PFSK-1 (cell line): ENCODE results near the gene ZFP1. TPM values are rescaled to one million over a fixed set of nuclear protein-coding genes. Genes with fewer than 3 reads are reported as not detected.

Experiments
- FOXP2 ChIP-seq: optimal IDR thresholded peaks from 2 replicates; pipeline ENCODE3; 2011; ENCODE audit warnings: borderline replicate concordance, control low read depth, inconsistent platforms; ENCODE audit not compliant: insufficient read depth; ENCODE audit errors: extremely low read length, extremely low read depth
- POLR2AphosphoS5 ChIP-seq: IDR thresholded peaks from 2 replicates; pipeline ENCODE4 v1.6.1; 2012; ENCODE audit warnings: low read depth, mild to moderate bottlenecking, control low read depth, low read length, moderate library complexity
- SIN3A ChIP-seq: IDR thresholded peaks from 2 replicates; pipeline ENCODE4 v1.6.1; 2012; ENCODE audit warnings: mild to moderate bottlenecking, low read length, moderate library complexity, borderline replicate concordance; ENCODE audit not compliant: insufficient read depth
- TAF1 ChIP-seq: IDR thresholded peaks from 2 replicates; pipeline ENCODE4 v1.6.1; 2012; ENCODE audit warnings: low read length, control low read depth, borderline replicate concordance; ENCODE audit not compliant: insufficient read depth
- polyA plus RNA-seq: library from polyadenylated mRNA; unstranded; fragments of >200 nt; gene quantifications from one replicate; pipeline ENCODE4 v1.2.1, GENCODE V29; 2012; ENCODE audit warnings: low read depth, missing spikeins; ENCODE audit not compliant: insufficient read length
- TF ChIP-seq, protein P1 (sequence below), 2 experiments: IDR thresholded peaks; 2 replicates each; pipeline versions ENCODE4 v1.6.1 to v1.8.0; 2011 to 2012; ENCODE audit warnings: low read depth in 2 of 2, low read length in 2 of 2, control low read depth in 1 of 2, inconsistent platforms in 1 of 2, mild to moderate bottlenecking in 1 of 2, moderate library complexity in 1 of 2; ENCODE audit not compliant: insufficient read depth in 1 of 2

ZFP1 gene
- 9.9 TPM for polyA plus RNA-seq

GRCh38 chr16:75148311-75149195 is at the start of gene ZFP1:
Gene ZFP1, plus strand, starts transcription at chr16:75148524. Its CDS starts 4,428 bp downstream, at chr16:75152952.
- TF ChIP-seq FOXP2 (peak; percentile 12), SIN3A (no peak), TAF1 (no peak), POLR2AphosphoS5 (peak; percentile 77)
- TF ChIP-seq, protein P1, sequence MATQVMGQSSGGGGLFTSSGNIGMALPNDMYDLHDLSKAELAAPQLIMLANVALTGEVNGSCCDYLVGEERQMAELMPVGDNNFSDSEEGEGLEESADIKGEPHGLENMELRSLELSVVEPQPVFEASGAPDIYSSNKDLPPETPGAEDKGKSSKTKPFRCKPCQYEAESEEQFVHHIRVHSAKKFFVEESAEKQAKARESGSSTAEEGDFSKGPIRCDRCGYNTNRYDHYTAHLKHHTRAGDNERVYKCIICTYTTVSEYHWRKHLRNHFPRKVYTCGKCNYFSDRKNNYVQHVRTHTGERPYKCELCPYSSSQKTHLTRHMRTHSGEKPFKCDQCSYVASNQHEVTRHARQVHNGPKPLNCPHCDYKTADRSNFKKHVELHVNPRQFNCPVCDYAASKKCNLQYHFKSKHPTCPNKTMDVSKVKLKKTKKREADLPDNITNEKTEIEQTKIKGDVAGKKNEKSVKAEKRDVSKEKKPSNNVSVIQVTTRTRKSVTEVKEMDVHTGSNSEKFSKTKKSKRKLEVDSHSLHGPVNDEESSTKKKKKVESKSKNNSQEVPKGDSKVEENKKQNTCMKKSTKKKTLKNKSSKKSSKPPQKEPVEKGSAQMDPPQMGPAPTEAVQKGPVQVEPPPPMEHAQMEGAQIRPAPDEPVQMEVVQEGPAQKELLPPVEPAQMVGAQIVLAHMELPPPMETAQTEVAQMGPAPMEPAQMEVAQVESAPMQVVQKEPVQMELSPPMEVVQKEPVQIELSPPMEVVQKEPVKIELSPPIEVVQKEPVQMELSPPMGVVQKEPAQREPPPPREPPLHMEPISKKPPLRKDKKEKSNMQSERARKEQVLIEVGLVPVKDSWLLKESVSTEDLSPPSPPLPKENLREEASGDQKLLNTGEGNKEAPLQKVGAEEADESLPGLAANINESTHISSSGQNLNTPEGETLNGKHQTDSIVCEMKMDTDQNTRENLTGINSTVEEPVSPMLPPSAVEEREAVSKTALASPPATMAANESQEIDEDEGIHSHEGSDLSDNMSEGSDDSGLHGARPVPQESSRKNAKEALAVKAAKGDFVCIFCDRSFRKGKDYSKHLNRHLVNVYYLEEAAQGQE (IDR thresholded peaks at IDR 0.05; ENCODE audit: insufficient read depth in 1 of 2, low read depth in 2 of 2, low read length in 2 of 2), result no peak

GRCh38 chr16:75099075-75099667 is 49.2 kb upstream of the ZFP1 start:
- TF ChIP-seq POLR2AphosphoS5 (no peak), FOXP2 (no peak), TAF1 (no peak), SIN3A (no peak)
- TF ChIP-seq, protein P1 (IDR thresholded peaks at IDR 0.05; ENCODE audit: insufficient read depth in 1 of 2, low read depth in 2 of 2, low read length in 2 of 2), result no peak

DNA sequence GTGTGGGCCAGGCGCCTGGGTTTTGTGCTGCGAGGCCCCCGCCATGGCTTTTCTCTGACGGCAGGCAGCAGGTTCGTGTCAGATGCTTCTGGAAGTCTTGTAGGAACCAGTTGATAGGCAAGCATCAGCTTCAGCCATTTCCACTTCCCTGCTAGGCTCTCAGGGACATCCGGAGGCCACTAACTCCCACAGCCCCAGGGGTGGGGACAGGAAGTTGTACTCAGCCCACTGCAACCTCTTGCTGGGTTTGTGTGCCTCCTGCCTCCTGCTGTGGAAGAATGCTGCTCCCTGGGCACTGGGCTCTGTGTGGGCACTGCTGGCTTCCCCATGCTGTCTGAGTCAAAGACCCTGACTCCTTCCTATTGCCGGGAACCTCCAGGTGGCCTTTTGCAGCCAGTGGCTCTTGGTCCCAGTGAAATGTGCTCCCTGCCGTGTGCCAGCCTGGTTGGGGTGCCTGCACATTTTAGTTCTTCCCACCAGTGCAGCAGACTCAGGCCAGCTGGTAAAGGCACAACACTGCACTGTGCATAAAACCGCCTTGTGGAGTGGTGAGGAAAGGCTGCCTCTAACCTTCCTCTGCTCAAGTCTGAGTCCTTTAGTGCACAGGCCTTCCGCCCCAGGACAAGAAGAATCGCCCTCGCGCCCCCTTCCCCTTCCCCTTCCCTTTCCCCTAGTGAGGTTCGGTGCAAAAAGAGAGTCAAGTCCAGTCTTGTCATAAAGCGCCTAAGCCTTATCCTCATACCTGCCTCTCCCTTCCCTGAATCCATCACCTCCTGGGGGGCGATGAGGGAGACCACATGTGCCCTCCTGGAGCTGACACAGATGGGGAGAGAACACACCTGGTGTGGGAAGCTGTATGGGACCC is 48.4 kb upstream of the ZFP1 start:
- TF ChIP-seq POLR2AphosphoS5 (no peak), TAF1 (no peak), SIN3A (no peak)
- TF ChIP-seq, protein P1 (IDR thresholded peaks at IDR 0.05; ENCODE audit: insufficient read depth in 1 of 2, low read depth in 2 of 2, low read length in 2 of 2), result no peak

DNA sequence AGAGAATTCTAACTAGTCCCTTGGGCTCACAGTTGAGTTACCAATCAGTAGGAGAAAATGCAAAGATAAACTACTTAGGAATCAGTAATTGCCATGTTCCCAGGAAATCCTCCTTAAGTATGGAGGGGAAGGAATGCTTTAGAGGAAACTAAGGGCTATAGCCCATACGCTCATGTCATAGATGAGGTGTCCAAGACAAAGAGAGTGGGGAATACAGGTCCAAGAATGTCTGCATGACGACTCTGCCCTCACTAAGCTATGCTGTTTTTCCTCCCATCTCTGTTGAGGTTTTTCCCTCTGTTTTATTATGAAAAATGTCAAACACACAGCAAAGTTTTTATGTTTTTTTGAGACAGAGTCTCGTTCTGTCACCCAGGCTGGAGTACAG is 47.7 kb upstream of the ZFP1 start:
- TF ChIP-seq, protein P1 (IDR thresholded peaks at IDR 0.05; ENCODE audit: insufficient read depth in 1 of 2, low read depth in 2 of 2, low read length in 2 of 2), result no peak
- no peak for TF ChIP-seq SIN3A
- no peak for TF ChIP-seq TAF1
- no peak for TF ChIP-seq POLR2AphosphoS5
- no peak for TF ChIP-seq FOXP2
